GM12864 (cell line): Measurements from ENCODE around the gene SBF1.
"Not testable (repeated sequence)": the region's sequence is repeated elsewhere in the genome, so short reads cannot be mapped to it uniquely, and the experiment has no call there.

Source experiments
- DNase-seq: peaks from one replicate; pipeline ENCODE4 v3.0.0-alpha.2; 2011; ENCODE audit warnings: low read depth
- H3K4me3 ChIP-seq: 2 replicates; pipeline ENCODE4 v1.5.1; 2011; ENCODE audit warnings: mild to moderate bottlenecking, low read depth, low read length, control low read depth
- TF ChIP-seq, protein P1 (sequence below): IDR thresholded peaks from 2 replicates; pipeline ENCODE4 v1.5.1; 2011; ENCODE audit warnings: low read depth, mild to moderate bottlenecking, moderate library complexity, low read length, control low read depth, inconsistent platforms; ENCODE audit errors: missing control alignments

The SBF1 gene

DNA sequence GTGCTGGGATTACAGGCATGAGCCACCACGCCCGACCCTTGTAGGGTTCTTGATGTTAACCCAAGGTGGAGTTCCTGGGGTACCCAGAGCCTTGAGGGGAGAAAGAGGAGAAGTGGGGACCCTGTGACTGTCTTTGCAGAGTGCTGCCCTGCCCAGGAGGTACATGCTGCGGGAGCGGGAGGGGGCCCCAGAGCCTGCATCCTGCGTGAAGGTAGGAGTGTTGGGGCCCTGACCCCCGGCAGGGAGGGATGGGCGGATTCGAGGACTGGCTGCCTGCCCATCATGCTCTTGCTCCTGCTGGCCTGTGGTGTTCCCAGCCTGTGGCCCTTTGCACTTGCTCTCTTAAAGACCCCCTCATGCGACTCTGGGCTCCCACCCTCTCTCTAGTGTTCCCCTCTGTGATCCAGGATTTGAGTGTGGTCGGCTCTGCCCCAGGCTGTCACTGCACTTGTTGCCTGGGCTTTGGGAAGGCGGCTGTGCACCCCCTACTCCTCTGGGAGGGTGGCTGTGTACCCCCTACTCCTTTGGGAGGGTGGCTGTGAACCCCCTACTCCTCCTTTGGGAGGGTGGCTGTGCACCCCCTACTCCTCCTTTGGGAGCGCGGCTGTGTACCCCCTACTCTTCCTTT lies 46.1 kb upstream of the SBF1 start:
- DNase-seq, result no peak
- H3K4me3 ChIP-seq, result no peak overlapping the region
- TF ChIP-seq, protein P1, sequence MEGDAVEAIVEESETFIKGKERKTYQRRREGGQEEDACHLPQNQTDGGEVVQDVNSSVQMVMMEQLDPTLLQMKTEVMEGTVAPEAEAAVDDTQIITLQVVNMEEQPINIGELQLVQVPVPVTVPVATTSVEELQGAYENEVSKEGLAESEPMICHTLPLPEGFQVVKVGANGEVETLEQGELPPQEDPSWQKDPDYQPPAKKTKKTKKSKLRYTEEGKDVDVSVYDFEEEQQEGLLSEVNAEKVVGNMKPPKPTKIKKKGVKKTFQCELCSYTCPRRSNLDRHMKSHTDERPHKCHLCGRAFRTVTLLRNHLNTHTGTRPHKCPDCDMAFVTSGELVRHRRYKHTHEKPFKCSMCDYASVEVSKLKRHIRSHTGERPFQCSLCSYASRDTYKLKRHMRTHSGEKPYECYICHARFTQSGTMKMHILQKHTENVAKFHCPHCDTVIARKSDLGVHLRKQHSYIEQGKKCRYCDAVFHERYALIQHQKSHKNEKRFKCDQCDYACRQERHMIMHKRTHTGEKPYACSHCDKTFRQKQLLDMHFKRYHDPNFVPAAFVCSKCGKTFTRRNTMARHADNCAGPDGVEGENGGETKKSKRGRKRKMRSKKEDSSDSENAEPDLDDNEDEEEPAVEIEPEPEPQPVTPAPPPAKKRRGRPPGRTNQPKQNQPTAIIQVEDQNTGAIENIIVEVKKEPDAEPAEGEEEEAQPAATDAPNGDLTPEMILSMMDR, result no peak

DNA sequence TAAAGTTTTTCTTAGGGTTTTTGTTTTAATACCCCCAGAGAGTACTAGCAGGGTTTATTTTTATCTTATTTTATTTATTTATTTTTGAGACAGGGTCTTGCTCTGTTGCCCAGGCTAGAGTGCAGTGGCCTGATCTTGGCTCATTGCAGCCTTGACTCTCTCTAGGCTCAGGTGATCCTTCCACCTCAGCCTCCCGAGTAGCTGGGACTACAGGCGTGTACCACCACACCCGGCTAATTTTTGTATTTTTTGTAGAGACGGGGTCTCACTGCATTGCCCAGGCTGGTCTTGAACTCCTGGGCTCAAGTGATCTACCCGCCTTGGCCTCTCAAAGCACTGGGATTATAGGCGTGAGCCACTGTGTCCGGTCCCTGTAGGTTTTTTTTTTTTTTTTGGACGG lies 45.3 kb upstream of the SBF1 start:
- not testable (repeated sequence) for DNase-seq, H3K4me3 ChIP-seq

DNA sequence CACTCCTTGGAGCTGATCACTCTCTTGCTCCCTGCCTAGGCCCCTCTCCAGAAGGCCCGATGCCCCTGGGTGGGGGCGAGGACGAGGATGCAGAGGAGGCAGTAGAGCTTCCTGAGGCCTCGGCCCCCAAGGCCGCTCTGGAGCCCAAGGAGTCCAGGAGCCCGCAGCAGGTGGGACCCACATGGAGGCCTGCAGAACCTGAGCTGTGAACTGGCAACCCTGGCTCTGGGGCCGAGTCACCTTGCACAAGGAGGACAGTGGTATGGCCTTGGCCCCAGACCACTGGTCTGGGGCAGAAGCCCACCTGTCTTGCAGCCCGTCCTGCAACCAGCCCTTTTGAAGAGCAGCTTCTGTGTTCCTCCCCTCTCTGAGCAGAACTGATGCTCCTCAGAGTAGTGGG lies 44.3 kb upstream of the SBF1 start:
- TF ChIP-seq, protein P1, result no peak
- no peak for DNase-seq
- no peak overlapping the region for H3K4me3 ChIP-seq

DNA sequence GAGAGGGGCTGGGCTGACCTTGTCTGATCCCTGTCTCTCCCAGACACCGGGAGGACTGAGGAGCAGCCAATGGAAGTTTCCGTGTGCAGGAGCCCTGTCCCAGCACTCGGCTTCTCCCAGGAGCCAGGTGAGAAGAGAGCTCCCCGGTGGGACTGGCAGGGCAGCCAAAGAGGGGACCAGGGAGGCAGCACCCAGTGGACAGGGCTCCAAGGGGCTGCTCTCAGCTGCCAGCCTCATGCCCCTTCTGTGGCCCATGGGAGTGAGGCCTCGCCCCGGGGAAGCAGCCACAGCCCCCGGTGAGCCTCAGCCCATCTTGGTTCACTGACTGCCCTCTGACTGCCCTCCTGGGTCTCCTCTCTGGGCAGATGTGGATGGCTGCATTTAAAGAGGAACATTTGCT lies 43.8 kb upstream of the SBF1 start:
- DNase-seq, result no peak
- H3K4me3 ChIP-seq, result no peak overlapping the region
- TF ChIP-seq, protein P1, result no peak

DNA sequence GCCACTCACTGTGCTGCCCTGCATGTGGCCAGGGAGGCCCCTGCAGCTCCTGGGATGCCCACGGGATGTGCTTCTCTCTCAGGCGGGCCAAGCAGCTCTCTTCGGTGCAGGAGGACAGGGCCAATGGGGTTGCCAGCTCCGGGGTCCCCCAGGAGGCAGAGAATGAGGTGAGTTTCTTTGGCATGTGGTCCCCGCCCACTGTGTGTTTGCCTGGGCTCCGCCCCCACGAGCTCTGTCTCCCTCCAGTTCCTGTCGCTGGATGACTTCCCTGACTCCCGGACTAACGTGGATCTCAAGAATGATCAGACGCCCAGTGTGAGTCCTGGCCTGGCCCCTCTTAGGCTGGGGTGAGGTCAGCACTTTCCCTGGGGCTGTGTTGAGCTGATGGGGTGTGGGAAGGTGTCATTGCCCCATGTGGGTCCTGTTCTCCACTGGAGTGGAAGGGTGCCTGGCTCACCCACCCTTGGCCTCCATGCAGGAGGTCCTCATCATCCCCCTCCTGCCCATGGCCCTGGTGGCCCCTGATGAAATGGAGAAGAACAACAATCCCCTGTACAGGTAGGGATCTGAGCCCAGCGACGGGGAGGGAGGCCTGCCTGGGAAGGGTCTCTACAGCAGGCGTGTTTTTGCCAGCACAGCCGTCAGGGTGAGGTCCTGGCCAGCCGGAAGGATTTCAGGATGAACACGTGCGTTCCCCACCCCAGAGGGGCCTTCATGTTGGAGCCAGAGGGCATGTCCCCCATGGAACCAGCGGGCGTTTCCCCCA lies 42.8 kb upstream of the SBF1 start:
- DNase-seq, result no peak
- TF ChIP-seq, protein P1, result no peak
- H3K4me3 ChIP-seq, result no peak overlapping the region

DNA sequence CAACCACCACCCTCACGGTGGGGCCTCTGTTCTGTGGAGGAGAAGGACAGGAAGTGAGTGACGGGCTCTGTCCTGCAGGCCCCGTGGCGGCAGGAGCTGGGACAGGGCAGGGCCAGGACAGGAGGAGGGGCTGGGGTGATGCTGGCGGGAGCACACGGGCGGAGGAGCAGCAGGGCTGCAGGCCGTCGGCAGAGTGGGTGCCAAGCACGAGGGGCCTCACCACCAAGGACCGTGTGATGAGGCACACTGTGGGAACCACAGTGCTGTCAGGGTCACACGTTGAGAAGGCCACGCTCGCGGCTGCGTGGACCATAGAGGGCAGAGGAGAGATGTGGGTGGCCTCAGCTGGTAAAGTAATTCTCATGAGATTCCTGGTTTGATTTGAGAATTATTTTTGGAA lies 42.1 kb upstream of the SBF1 start:
- DNase-seq, result no peak
- no peak overlapping the region for H3K4me3 ChIP-seq
- TF ChIP-seq, protein P1, result no peak

DNA sequence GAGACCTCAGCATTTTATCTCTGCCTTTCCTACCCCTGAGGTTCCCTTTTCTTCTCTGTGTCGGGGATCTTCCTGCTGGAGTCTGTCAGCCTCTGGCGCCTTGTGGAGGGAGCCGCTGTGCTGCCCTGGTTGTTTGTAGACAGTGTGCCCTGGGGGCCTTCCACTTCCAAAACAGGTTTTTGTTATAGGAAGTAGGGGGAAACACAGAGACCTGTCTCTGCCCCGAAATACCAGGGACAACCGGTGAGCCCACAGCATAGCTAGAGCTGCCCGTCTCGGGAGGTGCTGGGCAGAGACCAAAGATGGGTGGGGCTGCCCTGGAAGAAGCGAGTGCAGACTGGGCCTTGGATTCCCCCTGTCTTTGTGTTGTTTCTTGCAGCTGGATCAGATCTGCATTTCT lies 41.2 kb upstream of the SBF1 start:
- TF ChIP-seq, protein P1, result no peak
- DNase-seq, result no peak
- H3K4me3 ChIP-seq, result no peak overlapping the region
